GM13977 (cell line): Measurements from ENCODE around the gene SLC12A8.

Experiments used
- DNase-seq: peaks from one replicate; pipeline ENCODE4 v3.0.0; 2012; ENCODE audit warnings: low spot score
- CTCF ChIP-seq: IDR thresholded peaks from 2 replicates; pipeline ENCODE4 v1.5.1; 2012; ENCODE audit warnings: mild to moderate bottlenecking, control low read depth; ENCODE audit not compliant: insufficient read depth; ENCODE audit errors: extremely low read depth, missing control alignments
- in situ Hi-C: fragments of 300-500 bp; cut with MboI; formaldehyde crosslinking; loops from one replicate; pipeline ENCODE4 v1.12.0; 2022; ENCODE audit warnings: low sequenced_read_pairs, low pct_unique_long_range_greater_than_20kb, mixed read lengths, inconsistent platforms; ENCODE audit not compliant: unreplicated experiment

Gene SLC12A8

GRCh38 chr3:125220183-125220582, 7.6 kb upstream of the SLC12A8 start:
- in situ Hi-C loops: no loop called here
- no peak for TF ChIP-seq CTCF
- no peak for DNase-seq

GRCh38 chr3:125219261-125219701, 6.7 kb upstream of the SLC12A8 start:
- no peak for TF ChIP-seq CTCF
- no peak for DNase-seq
- in situ Hi-C loops: no loop called here

GRCh38 chr3:125214738-125215137, 2.2 kb upstream of the SLC12A8 start:
- no peak for TF ChIP-seq CTCF
- in situ Hi-C loops: no loop called here
- no peak for DNase-seq

GRCh38 chr3:125213946-125214542, 1.5 kb upstream of the SLC12A8 start:
- no peak for DNase-seq
- in situ Hi-C loops: no loop called here
- TF ChIP-seq CTCF: no peak

- no peak for DNase-seq
- no peak for TF ChIP-seq CTCF
- in situ Hi-C loops: no loop called here
Observed at GRCh38 chr3:125213364-125213755, 812 bp upstream of the SLC12A8 start.

GRCh38 chr3:125212091-125212508, 448 bp downstream of the SLC12A8 start:
- peak; percentile 42 for DNase-seq
- in situ Hi-C loops: no loop called here
- TF ChIP-seq CTCF: no peak
